Neural progenitor cell (in vitro differentiated cells): ENCODE measurements around the gene DCP1A. TPM values are rescaled to one million over a fixed set of nuclear protein-coding genes. Genes with fewer than 3 reads are reported as not detected.

Source experiments
- DNase-seq: peaks from one replicate; pipeline ENCODE4 v3.0.0-alpha.2; 2016; ENCODE audit warnings: low spot score
- H2AFZ ChIP-seq: fragments of 200-600 bp; sonication (generic); replicated peaks from 2 replicates; pipeline ENCODE4 v1.6.1; 2016; ENCODE audit warnings: antibody characterized with exemption
- H3F3A ChIP-seq: fragments of 200-600 bp; sonication (generic); 2 replicates; pipeline ENCODE4 v1.6.1; 2016; ENCODE audit warnings: antibody characterized with exemption, low read depth
- H3K27ac ChIP-seq: fragments of 200-600 bp; sonication (generic); 2 replicates; pipeline ENCODE4 v1.5.1; 2016; ENCODE audit warnings: mild to moderate bottlenecking
- H3K27me3 ChIP-seq: fragments of 200-600 bp; sonication (generic); 2 replicates; pipeline ENCODE4 v1.6.1; 2016; ENCODE audit warnings: mild to moderate bottlenecking, moderate library complexity
- H3K36me3 ChIP-seq: fragments of 200-600 bp; sonication (generic); 2 replicates; pipeline ENCODE4 v1.5.1; 2016
- H3K4me1 ChIP-seq: fragments of 200-600 bp; sonication (generic); 2 replicates; pipeline ENCODE4 v1.6.1; 2016; ENCODE audit warnings: mixed run types
- H3K4me2 ChIP-seq: fragments of 200-600 bp; sonication (generic); 2 replicates; pipeline ENCODE4 v1.6.1; 2016
- H3K4me3 ChIP-seq: fragments of 200-600 bp; sonication (generic); 2 replicates; pipeline ENCODE4 v1.5.1; 2016
- H3K79me2 ChIP-seq: fragments of 200-600 bp; sonication (generic); 2 replicates; pipeline ENCODE4 v1.6.1; 2016; ENCODE audit warnings: low read depth
- H3K9ac ChIP-seq: fragments of 200-600 bp; sonication (generic); 2 replicates; pipeline ENCODE4 v1.6.1; 2016
- H3K9me3 ChIP-seq: fragments of 200-600 bp; sonication (generic); 2 replicates; pipeline ENCODE4 v1.5.1; 2016; ENCODE audit warnings: low read depth
- H4K20me1 ChIP-seq: fragments of 200-600 bp; sonication (generic); 2 replicates; pipeline ENCODE4 v1.6.1; 2016; ENCODE audit warnings: low read depth
- H3K27ac Mint-ChIP-seq: 3 replicates; pipeline ENCODE4 v1.8.0; 2021; ENCODE audit warnings: mixed read lengths
- H3K27me3 Mint-ChIP-seq: 2 replicates; pipeline ENCODE4 v1.8.0; 2022; ENCODE audit warnings: low read depth, mild to moderate bottlenecking, inconsistent platforms, moderate library complexity, mixed read lengths; ENCODE audit not compliant: insufficient read depth
- H3K36me3 Mint-ChIP-seq: 3 replicates; pipeline ENCODE4 v1.8.0; 2021; ENCODE audit warnings: mixed read lengths
- H3K4me1 Mint-ChIP-seq: 3 replicates; pipeline ENCODE4 v1.8.0; 2021; ENCODE audit warnings: mixed read lengths
- H3K4me3 Mint-ChIP-seq: 3 replicates; pipeline ENCODE4 v1.8.0; 2021; ENCODE audit warnings: mild to moderate bottlenecking, moderate library complexity, mixed read lengths
- H3K9me3 Mint-ChIP-seq: 3 replicates; pipeline ENCODE4 v1.8.0; 2020; ENCODE audit warnings: mixed read lengths
- EZH2 ChIP-seq: fragments of 200-600 bp; sonication (generic); IDR thresholded peaks from 2 replicates; pipeline ENCODE4 v1.6.1; 2017; ENCODE audit warnings: antibody characterized with exemption, mild to moderate bottlenecking, moderate library complexity
- EZH2phosphoT487 ChIP-seq: fragments of 200-600 bp; sonication (generic); IDR thresholded peaks from 2 replicates; pipeline ENCODE4 v1.6.1; 2017; ENCODE audit warnings: antibody characterized with exemption
- total RNA-seq: library from RNA; depleted of rRNA; stranded (reverse); fragments of >200 nt; gene quantifications from 2 replicates; pipeline ENCODE4 v1.2.3, GENCODE V29; 2015; ENCODE audit warnings: low replicate concordance
- TF ChIP-seq, protein P1 (sequence below): fragments of 200-600 bp; sonication (generic); IDR thresholded peaks from 2 replicates; pipeline ENCODE4 v1.5.1; 2017; ENCODE audit warnings: antibody characterized with exemption, mild to moderate bottlenecking

Gene DCP1A
- total RNA-seq, 1 donor from 2014 or later: 24.1 TPM

DNA sequence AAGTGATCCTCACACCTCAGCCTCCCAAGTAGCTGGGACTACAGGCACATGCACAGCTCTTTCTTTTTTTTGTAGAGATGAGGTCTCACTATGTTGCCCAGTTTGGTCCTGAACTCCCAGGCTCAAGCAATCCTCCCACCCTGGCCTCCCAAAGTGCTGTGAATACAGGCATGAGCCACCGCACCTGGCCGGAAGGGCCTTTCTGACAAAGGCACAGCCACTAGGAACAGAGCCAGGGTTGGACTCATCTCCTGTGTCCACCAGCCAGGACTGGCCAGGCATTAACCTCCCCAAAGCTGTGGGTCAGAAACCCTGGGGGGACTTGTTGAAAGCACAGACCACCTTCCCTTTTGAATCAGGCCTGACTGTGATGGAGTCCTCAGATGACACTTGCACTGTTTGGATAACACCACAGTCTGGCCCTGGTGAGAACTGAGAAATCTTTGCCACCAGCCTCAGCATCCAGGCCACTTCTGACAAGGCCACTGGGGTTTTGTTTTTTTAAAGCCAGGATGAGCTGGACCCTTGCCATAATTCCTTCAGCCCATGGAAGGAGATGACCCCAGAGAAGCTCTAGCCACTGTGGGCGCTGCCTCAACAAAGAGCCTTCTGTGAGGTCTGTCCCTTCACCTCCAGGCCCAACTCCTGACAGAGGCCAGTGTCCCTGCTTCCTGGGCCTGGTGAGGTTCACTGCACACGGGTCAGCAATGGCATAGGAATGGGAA, 96.3 kb downstream of the DCP1A start:
- peaks cover 2% of the 10 kb centered on the region for H3K9me3 Mint-ChIP-seq
- peaks cover 27% of the 10 kb centered on the region for H3K4me1 Mint-ChIP-seq
- Histone ChIP-seq H4K20me1 (peaks cover 85% of the 10 kb centered on the region), H3K27me3 (no peaks in the 10 kb centered on the region), H3K9me3 (no peaks in the 10 kb centered on the region), H3K79me2 (peaks cover 96% of the 10 kb centered on the region), H3K4me1 (peaks cover 23% of the 10 kb centered on the region), H2AFZ (no peak overlapping the region), H3K4me2 (no peak overlapping the region), H3F3A (peaks cover 11% of the 10 kb centered on the region), H3K9ac (no peak overlapping the region), H3K27ac (no peak overlapping the region), H3K4me3 (no peak overlapping the region), H3K36me3 (no peaks in the 10 kb centered on the region)
- DNase-seq: no peak
- H3K36me3 Mint-ChIP-seq: peaks cover 13% of the 10 kb centered on the region
- H3K27ac Mint-ChIP-seq: no peak overlapping the region
- H3K4me3 Mint-ChIP-seq: no peak overlapping the region
- peaks cover 4% of the 10 kb centered on the region for H3K27me3 Mint-ChIP-seq
- TF ChIP-seq EZH2 (no peak), EZH2phosphoT487 (no peak)
- TF ChIP-seq, protein P1, sequence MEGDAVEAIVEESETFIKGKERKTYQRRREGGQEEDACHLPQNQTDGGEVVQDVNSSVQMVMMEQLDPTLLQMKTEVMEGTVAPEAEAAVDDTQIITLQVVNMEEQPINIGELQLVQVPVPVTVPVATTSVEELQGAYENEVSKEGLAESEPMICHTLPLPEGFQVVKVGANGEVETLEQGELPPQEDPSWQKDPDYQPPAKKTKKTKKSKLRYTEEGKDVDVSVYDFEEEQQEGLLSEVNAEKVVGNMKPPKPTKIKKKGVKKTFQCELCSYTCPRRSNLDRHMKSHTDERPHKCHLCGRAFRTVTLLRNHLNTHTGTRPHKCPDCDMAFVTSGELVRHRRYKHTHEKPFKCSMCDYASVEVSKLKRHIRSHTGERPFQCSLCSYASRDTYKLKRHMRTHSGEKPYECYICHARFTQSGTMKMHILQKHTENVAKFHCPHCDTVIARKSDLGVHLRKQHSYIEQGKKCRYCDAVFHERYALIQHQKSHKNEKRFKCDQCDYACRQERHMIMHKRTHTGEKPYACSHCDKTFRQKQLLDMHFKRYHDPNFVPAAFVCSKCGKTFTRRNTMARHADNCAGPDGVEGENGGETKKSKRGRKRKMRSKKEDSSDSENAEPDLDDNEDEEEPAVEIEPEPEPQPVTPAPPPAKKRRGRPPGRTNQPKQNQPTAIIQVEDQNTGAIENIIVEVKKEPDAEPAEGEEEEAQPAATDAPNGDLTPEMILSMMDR: no peak

DNA sequence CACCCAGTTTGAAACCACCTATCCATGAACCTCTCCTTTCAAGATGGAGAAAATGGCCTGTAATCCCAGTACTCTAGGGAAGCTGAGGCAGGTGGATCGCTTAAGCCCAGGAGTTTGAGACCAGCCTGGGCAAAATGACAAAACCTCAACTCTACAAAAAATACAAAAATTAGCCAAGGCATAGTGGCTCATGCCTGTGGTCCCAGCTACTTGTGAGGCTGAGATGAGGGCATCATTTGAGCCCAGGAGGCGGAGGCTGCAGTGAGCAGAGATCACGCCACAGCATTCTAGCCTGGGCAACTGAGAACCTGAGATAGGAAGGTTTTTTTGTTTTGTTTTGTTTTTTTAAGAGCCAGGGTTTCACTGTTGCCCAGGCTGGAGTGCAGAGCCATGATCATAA, 96.9 kb downstream of the DCP1A start:
- Mint-ChIP-seq H3K36me3 (peaks cover 16% of the 10 kb centered on the region), H3K9me3 (peaks cover 2% of the 10 kb centered on the region), H3K27me3 (peaks cover 4% of the 10 kb centered on the region), H3K4me3 (no peak overlapping the region), H3K27ac (no peak overlapping the region), H3K4me1 (peaks cover 27% of the 10 kb centered on the region)
- TF ChIP-seq EZH2 (no peak), EZH2phosphoT487 (no peak)
- TF ChIP-seq, protein P1: no peak
- DNase-seq: no peak
- H3F3A ChIP-seq: peaks cover 13% of the 10 kb centered on the region
- H3K4me3 ChIP-seq: no peak overlapping the region
- no peak overlapping the region for H3K4me2 ChIP-seq
- no peak overlapping the region for H3K27ac ChIP-seq
- H3K9me3 ChIP-seq: no peaks in the 10 kb centered on the region
- H3K27me3 ChIP-seq: no peaks in the 10 kb centered on the region
- no peak overlapping the region for H2AFZ ChIP-seq
- H3K9ac ChIP-seq: no peak overlapping the region
- peaks cover 23% of the 10 kb centered on the region for H3K4me1 ChIP-seq
- H4K20me1 ChIP-seq: peaks cover 91% of the 10 kb centered on the region
- H3K36me3 ChIP-seq: no peaks in the 10 kb centered on the region
- peaks cover 100% of the 10 kb centered on the region for H3K79me2 ChIP-seq

DNA sequence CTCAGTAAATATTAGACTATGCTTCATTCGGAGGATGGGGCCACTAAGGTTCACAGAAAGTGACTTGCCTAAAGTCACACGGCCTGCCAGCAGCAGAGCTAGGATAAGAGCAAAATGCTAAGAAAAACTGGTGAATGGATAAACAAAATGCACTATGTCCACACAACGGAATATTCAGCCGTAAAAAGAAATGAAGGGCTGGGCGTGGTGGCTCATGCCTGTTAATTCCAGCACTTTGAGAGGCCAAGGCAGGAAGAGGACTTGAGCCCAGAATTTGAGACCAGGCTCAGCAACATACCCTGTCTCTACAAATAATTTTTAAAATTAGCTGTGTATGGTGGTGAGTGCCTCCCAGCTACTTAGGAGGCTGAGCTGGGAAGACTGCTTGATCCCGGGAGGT, 99.2 kb downstream of the DCP1A start:
- peaks cover 2% of the 10 kb centered on the region for H3K9me3 Mint-ChIP-seq
- DNase-seq: no peak
- Histone ChIP-seq H2AFZ (no peak overlapping the region), H4K20me1 (peaks cover 98% of the 10 kb centered on the region), H3K79me2 (peaks cover 100% of the 10 kb centered on the region), H3K4me3 (no peak overlapping the region), H3K4me1 (peaks cover 24% of the 10 kb centered on the region), H3K9ac (no peak overlapping the region), H3K36me3 (no peaks in the 10 kb centered on the region), H3K27me3 (no peaks in the 10 kb centered on the region), H3F3A (peaks cover 6% of the 10 kb centered on the region), H3K9me3 (no peaks in the 10 kb centered on the region), H3K27ac (no peak overlapping the region), H3K4me2 (no peak overlapping the region)
- H3K4me1 Mint-ChIP-seq: peaks cover 26% of the 10 kb centered on the region
- H3K27ac Mint-ChIP-seq: no peak overlapping the region
- TF ChIP-seq, protein P1: no peak
- TF ChIP-seq EZH2phosphoT487 (no peak), EZH2 (no peak)
- no peak overlapping the region for H3K4me3 Mint-ChIP-seq
- peaks cover 2% of the 10 kb centered on the region for H3K27me3 Mint-ChIP-seq
- H3K36me3 Mint-ChIP-seq: peaks cover 18% of the 10 kb centered on the region
